Measurements from ENCODE around the gene MAD2L2.
A peak's percentile ranks its signal among the peaks of the same experiment; 100 is the strongest.

Gene MAD2L2

DNA sequence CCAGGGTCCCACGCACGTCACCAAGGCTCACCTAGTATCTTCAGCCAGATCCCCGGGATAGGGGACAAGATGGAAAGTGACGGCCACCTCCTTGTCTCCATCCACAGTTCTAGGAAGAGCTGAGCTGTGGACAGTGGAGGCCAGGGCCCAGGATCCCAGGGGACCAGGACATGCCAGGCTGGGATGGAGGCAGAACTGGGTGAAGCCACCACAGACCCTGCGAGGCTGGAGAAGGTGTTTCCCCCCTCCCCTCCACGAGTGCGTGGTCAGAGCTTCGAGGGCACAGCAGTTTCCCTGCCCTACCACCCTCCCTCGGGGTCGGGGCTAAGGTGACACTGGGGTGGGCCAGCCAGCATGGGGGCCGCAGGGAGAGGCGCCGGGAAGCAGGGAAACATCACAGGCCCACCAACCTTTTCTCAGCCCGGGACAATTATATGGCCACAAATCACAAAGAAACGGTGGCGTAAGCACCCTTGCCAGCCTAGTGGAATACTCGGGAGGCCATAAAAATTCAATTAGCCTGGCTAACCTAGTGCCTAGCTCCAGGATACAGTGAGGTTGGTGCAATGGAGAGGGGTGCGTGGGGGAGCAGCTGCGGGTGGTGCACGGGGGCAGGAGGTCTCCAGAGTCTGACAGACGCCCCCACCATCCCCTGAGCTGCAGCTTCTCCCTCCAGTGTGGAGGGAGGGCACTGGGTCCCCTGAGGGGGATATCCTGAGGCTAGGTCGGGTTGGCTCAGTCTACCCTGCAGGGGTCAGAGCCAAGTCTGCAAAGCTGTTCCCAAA, 23.9 kb upstream of the MAD2L2 start:
- no peak for DNase-seq

- DNase-seq, result no peak
Observed at GRCh38 chr1:11704194-11704529, 23.2 kb upstream of the MAD2L2 start.

DNA sequence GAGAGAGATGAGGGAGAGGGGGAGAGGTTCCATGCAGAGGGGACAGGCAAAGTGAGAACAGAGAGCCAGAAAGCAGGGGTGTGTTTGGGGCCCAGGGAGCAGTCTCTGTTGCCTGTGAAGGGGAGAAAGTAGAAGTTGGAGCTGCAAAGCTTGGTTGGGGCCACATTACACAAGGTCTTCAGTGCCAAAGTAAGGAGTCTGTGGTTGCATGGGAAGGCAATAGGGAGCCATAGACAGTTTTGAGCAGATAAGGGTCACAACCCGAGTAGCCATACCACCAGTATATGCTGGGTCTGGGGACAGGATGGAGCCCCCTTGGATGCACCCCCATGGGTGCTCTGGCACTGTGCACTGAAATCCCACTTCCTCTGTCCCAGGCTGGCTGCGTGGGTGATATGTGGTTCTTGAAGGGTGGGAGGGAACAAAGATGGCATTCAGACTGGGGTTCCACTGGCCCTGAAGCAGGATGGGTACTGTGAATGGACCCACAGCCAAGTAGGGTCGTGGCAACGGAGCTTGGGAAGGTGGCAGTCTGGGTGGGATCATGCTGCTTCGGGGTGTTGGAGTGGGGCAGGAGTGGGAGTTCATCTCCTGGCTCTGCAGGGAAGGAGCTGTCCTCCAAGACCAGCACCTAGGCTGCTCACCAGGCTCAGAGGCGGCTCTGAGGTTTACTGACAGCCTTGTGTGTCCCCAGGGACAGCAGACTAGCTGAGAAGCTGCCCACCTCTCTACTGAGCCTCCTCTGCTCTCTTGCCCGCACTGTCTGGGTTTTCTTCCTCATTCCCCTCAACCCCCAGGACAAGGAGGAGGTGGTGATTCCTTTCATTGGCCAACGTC, 22.6 kb upstream of the MAD2L2 start:
- no peak for DNase-seq

- no peak for DNase-seq
Observed at GRCh38 chr1:11701981-11702803, 21.2 kb upstream of the MAD2L2 start.

DNA sequence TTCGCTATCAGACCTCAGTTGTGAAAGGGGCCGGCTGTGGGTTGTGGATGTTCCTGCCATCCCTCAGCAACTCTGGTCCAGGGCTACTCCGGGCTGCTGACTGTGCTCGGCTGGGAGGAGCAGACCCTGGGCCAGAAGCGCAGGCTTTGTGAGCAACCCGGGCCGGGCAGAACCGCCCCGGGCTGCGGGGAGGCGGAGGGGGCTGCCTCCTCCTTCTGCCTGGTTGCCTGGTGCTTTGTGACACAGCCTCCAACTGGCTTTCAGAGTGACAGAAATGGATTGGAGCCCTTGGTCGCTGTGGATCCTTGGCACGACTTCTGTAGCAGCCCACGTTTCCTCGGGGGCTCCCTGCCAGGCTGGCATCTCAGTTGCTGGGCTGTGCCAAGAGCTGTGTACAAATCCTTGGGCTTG, 20.6 kb upstream of the MAD2L2 start:
- no peak for DNase-seq

DNA sequence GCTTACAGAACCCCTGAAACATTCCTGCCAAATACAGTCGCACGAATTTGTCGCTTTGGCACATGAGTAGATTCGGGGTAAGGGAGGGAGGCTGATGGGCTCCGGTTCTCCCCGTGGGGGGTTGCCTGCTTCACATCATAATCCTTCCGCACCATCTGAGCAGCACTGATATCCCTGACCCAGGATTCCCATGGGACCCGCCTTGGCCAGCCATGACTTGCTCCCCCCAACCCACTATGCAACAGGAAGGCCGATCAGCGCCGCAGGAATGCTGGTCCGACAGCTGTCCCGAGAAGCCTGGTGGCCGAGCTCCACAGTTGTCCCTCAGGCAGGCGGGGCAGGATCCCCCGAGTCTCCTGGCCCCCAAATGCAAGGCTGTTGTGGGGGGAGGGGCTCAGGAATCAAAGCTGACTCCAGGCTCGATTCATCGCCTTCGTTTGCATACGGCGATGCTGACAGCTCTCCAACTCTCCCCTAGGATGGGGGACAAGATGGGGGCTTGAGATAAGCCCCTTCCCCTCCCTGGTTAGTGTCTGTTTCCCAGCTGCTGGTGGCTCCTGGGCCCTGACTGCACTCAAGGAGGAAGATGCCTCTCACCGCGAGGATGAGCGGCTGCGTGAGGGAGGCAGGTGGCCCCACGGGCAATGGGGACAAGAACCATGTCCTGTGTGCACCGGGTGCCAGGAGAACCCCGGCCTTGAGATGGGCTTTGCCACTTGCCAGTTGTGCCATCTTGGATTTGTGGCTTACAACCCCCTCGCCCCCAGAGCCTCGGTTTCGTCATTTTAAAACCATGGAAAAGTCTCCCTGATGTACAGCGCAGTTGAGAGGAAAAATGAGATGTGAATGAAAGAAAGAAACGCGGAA, 19.9 kb upstream of the MAD2L2 start:
- DNase-seq, result no peak

- no peak for DNase-seq
Observed at GRCh38 chr1:11697893-11698210, 16.9 kb upstream of the MAD2L2 start.

GRCh38 chr1:11697188-11697892, 16.4 kb upstream of the MAD2L2 start:
- DNase-seq, result no peak

DNA sequence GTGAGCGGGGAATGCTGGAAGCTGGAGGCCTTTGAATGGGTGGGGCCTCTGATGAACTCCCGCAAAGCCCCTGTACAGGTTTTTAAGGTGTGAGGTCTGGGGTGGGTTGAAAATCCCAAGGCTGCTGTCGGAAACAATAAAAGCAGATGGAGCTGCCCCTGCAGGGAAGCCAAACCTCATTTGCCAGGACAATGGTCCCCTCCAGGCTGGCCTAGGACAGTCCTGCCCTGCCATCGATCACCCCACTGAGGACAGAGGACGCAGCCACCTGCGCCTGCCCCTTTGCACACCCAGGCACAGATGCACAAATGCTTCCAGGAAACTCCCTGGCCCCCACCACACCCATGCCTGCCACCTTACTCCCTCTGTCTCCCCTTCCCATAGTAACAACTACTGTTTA, 14.9 kb upstream of the MAD2L2 start:
- no peak for DNase-seq

DNA sequence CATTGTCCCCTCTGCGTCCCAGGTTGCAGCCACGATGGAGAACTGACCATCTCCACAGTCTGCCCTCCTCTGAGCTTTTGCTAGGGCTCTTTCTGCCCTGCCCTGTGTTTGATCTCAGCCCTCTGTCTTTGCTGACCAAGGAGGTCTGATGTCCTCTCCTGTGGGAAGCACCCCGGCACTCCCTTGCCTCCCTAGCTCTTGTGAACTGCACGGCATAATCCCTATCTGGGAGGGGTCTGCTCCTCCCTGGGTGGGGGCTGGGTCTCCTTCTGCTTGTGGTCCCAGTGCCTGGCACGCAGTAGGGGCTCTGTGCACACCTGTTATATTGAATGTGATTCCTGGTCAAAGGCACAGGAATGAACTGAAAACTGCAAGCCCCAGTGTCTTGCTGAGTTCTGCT, 13.0 kb upstream of the MAD2L2 start:
- DNase-seq, result no peak

DNA sequence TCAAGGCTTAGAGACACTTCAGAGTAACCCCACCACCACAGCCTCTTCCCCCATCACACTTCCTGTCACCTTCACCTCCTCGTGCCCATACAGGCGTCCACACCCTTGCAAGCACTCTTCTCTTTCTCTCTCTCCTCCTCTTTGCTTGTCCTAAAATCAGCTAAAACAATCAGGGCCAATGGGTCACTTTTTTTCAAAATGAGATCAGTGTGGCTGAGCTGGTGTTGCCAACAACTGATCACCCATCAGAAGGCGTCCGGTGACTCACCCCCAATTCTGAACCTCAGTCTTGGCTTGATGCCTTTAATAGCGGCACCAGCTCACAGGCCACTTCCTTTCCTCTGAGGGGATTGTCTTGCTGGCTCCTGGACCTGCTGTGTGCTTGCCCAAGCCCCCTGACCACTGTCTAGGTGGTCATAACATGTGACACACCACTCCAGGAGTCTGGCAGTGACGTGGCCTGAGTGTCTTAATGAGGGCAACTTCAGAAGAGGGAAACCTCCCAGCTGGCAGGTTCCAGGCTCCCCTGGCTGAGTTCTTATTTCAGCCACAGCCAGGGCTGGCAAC, 12.2 kb upstream of the MAD2L2 start:
- peak; percentile 63 to 71 for DNase-seq

- no peak for DNase-seq
Observed at GRCh38 chr1:11691928-11692711, 11.2 kb upstream of the MAD2L2 start.

GRCh38 chr1:11691302-11691914, 10.5 kb upstream of the MAD2L2 start, which contains the start of gene DRAXIN:
Gene DRAXIN, plus strand, starts transcription at chr1:11691710. Its CDS starts 14,549 bp downstream, at chr1:11706259.
- no peak for DNase-seq

DNA sequence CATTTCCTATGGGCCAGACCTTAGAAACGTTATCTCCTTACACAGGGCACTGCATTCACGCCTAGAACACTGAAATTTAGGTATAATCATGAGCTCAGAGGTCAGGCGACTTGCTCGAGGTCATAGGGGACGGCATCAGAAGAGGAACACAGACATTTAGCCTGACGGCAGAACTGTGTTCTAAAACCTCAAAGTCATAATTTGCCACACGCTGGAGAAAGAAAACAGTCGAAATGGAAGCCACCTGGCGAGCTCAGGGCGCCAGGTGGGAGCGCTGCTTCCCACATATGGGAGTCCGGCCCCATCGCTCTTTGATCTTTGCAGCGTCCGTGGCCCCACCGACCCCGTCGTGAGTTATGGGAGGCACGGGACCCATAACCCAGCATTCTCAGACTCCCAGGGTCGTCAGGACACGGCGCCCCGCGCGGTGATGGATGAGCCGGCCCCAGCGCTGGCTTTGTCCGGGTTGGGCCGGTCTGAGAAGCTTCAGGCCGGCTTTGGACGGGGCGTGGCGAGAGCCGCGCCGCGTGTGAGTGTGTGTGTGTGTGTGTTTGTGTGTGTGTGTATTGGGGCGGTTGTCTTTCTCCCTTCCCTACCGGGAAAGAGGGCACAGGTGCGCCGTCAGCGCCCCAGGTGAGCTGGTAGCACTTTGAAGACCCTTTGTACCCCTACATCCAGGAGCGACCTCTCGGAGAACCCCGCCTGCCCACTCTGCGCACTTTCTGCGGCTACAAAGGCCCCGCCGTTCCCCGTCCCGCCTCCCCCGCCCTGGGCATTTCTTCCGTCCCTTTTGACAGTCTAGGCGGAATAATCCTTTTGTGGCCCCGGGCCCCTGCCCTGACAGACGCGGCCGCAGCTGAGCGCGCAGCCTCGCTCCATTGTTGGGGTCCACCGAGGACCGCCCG, 9.7 kb upstream of the MAD2L2 start:
- DNase-seq, result no peak

GRCh38 chr1:11688506-11688905, 7.6 kb upstream of the MAD2L2 start:
- DNase-seq, result no peak

GRCh38 chr1:11685210-11685752, 4.3 kb upstream of the MAD2L2 start:
- DNase-seq, result no peak

- DNase-seq, result no peak
Observed at GRCh38 chr1:11684070-11684469, 3.1 kb upstream of the MAD2L2 start.

GRCh38 chr1:11682799-11683198, 1.9 kb upstream of the MAD2L2 start:
- no peak for DNase-seq

DNA sequence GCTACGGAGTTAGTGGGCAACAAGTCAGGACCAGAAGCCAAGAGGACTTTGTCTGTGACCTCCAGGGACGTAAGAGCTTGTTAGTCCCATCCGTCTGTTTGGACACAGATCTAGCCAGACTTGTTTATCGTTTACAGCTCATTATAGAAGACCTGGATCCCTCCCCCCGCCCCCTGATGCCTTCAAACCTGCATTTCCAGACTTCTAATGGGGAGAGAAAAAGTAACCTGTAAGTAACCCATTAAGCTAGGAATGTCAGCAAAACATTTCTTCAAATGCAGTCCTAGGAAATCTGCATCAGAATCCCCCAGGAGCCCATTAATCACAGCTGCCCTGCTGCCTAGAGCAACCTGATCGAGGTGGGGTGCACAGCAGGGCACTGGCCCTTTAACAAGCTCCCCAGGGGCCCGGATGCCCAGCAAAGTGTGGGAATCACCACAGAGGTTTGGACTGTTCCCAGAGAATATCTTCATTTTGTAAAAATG, 1.4 kb upstream of the MAD2L2 start:
- no peak for DNase-seq

Data from Kasumi-1 (cell line).